ENCODE results near the gene ZBTB16.
A peak's percentile ranks its signal among the peaks of the same experiment; 100 is the strongest.

Gene ZBTB16

GRCh38 chr11:114226356-114226755, 166.8 kb downstream of the ZBTB16 start:
- TF ChIP-seq CTCF (IDR thresholded peaks at IDR 0.05): no peak
- DNase-seq (ENCODE audit: low spot score): no peak
- Histone ChIP-seq H3K4me3 (no peak overlapping the region), H3K27ac (no peak overlapping the region)

- no peak for TF ChIP-seq CTCF (IDR thresholded peaks at IDR 0.05)
- Histone ChIP-seq H3K27ac (no peak overlapping the region), H3K4me3 (peak overlapping the region; percentile 37)
- no peak for DNase-seq (ENCODE audit: low spot score)
Observed at GRCh38 chr11:114228435-114229411, 169.2 kb downstream of the ZBTB16 start.

DNA sequence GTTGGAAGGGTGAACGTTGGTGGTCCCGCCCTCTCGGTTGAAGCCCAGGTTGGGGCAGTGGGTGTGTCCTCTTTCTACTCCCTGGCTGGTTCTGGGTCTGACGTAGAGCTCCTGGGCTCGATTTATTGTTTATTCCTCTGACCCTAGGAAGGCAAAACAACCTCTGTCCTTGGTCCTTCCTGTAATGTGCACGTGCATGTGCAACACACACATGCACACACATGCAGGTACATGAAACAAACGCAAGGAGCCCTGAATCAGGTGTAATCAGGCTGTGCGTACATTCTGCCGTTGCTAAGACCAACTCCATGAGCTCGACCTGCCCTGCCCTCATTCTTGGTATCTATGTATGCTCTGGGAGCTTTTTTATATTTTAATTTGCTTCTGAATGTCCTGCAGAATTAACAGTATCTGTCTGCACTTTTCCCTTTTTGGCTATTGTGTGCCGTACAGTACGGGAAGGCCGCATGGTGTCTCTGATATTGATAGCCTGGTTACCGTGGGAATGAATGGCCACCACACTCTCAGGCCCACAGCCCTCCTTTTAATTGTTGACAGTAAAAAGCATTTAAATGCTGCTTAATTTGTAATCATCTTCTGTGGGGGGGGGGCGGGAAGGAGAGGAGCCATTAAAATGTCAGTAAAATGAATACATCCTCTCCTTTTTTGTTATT, 170.7 kb downstream of the ZBTB16 start:
- no peak overlapping the region for H3K27ac ChIP-seq
- no peak for TF ChIP-seq CTCF (IDR thresholded peaks at IDR 0.05)

GRCh38 chr11:114232400-114233059, 173.0 kb downstream of the ZBTB16 start:
- Histone ChIP-seq H3K27ac (peak overlapping the region in 1 of 2 donors; percentile 12), H3K4me3 (no peak overlapping the region)
- no peak for TF ChIP-seq CTCF (IDR thresholded peaks at IDR 0.05)
- no peak for DNase-seq (ENCODE audit: low spot score)

More for the DNA sequence above, 170.7 kb downstream of the ZBTB16 start:
- H3K4me3 ChIP-seq: no peak overlapping the region
- DNase-seq (ENCODE audit: low spot score): no peak

- no peak for DNase-seq (ENCODE audit: low spot score)
- H3K27ac ChIP-seq: no peak overlapping the region
- no peak overlapping the region for H3K4me3 ChIP-seq
- TF ChIP-seq CTCF (IDR thresholded peaks at IDR 0.05): no peak
Observed at GRCh38 chr11:114233755-114234154, 174.2 kb downstream of the ZBTB16 start.

DNA sequence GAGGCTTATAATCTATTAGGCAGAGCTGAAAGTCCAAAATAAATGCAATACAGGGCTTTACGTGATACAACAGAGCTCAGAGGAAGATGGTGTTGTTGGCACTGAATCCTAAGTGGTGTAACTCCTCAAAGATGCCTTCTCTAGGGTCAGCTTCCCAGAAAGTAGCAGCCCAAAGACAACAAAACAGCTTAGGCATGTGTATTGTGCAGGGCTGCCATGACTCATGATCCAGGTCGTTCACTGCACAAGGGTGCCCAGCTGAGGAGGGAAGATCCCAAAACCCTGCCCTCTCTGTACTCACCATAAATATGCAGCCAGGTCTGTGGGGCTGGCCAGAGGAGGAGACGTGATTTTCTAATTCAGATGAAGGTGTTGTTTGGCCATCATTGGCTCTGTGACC, 177.3 kb downstream of the ZBTB16 start:
- Histone ChIP-seq H3K27ac (peak overlapping the region in 1 of 2 donors; percentile 27), H3K4me3 (no peak overlapping the region)
- TF ChIP-seq CTCF (IDR thresholded peaks at IDR 0.05): no peak
- DNase-seq (ENCODE audit: low spot score): no peak
